ENCODE data around the gene MSLN.

- TF ChIP-seq CTCF (IDR thresholded peaks at IDR 0.05; ENCODE audit: borderline replicate concordance, extremely low read depth, low read length, poor library complexity, severe bottlenecking) = no peak
- no peak for TF ChIP-seq EZH2 (IDR thresholded peaks at IDR 0.05; ENCODE audit: borderline replicate concordance, low read depth, low read length, severe bottlenecking)
Measured at GRCh38 chr16:787321-787966, 26.9 kb downstream of the MSLN start.
